ENCODE measurements around the gene GYG1.

GRCh38 chr3:149013726-149014125 lies 22.4 kb downstream of the GYG1 start:
- TF ChIP-seq CTCF (IDR thresholded peaks at IDR 0.05; ENCODE audit: low read depth, low read length) (no peak), EZH2phosphoT487 (IDR thresholded peaks at IDR 0.05; ENCODE audit: low read depth) (no peak)

Data from OCI-LY3 (cell line).